ENCODE data around the gene NEDD4. TPM values are rescaled to one million over a fixed set of nuclear protein-coding genes. Genes with fewer than 3 reads are reported as not detected.

NEDD4 gene
- total and polyA plus RNA-seq, 4 donors: 3.5 to 22.0 (median 7.7) TPM

DNA sequence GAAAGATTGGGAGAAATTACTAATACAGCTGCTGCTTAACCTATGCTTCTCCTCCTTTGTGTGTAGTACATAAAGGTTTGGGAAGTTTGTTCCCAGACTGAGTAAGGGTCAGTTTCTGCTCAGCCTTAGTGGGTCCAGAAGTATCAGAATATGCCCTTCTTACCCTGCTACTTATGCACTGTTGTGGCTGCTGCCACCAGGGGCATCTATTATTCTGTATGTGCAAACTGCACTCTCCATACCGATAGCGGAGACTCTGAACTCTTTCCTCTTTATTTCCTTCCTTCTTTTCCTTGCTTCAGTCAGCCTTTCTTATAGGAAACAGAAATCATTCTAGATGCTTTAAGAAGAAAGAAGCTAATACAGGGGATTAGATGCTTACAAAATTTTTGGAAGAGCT, 4.0 kb downstream of the NEDD4 start:
- ATAC-seq (ENCODE audit: insufficient read depth, low FRiP score) (no peak), DNase-seq (no peak)
- Histone ChIP-seq H3K9ac (ENCODE audit: insufficient read depth in 1 of 2, low read length in 2 of 2) (no peak overlapping the region), H3K9me3 (ENCODE audit: control insufficient read depth in 4 of 4, insufficient read depth in 3 of 4, low read length in 3 of 4) (no peaks in the 10 kb centered on the region), H3K36me3 (ENCODE audit: control insufficient read depth in 4 of 4, insufficient read depth in 4 of 4, low read length in 4 of 4) (no peaks in the 10 kb centered on the region), H3K4me1 (ENCODE audit: control insufficient read depth in 5 of 5, insufficient read depth in 5 of 5, low read length in 5 of 5) (peaks cover 0 to 13% (median 0%) of the 10 kb centered on the region in 5 donors), H3K4me3 (no peak overlapping the region), H3K27me3 (ENCODE audit: control insufficient read depth in 3 of 3, insufficient read depth in 3 of 3, low read length in 2 of 3) (no peaks in the 10 kb centered on the region), H3K27ac (ENCODE audit: low read depth in 1 of 2, low read length in 1 of 2) (no peak overlapping the region)
- 23 to 65% methylated on average over 2 of the region's 2 CpGs for WGBS, 2 donors
- TF ChIP-seq, protein P1, sequence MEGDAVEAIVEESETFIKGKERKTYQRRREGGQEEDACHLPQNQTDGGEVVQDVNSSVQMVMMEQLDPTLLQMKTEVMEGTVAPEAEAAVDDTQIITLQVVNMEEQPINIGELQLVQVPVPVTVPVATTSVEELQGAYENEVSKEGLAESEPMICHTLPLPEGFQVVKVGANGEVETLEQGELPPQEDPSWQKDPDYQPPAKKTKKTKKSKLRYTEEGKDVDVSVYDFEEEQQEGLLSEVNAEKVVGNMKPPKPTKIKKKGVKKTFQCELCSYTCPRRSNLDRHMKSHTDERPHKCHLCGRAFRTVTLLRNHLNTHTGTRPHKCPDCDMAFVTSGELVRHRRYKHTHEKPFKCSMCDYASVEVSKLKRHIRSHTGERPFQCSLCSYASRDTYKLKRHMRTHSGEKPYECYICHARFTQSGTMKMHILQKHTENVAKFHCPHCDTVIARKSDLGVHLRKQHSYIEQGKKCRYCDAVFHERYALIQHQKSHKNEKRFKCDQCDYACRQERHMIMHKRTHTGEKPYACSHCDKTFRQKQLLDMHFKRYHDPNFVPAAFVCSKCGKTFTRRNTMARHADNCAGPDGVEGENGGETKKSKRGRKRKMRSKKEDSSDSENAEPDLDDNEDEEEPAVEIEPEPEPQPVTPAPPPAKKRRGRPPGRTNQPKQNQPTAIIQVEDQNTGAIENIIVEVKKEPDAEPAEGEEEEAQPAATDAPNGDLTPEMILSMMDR (IDR thresholded peaks at IDR 0.05; ENCODE audit: control extremely low read depth, extremely low read depth): no peak

DNA sequence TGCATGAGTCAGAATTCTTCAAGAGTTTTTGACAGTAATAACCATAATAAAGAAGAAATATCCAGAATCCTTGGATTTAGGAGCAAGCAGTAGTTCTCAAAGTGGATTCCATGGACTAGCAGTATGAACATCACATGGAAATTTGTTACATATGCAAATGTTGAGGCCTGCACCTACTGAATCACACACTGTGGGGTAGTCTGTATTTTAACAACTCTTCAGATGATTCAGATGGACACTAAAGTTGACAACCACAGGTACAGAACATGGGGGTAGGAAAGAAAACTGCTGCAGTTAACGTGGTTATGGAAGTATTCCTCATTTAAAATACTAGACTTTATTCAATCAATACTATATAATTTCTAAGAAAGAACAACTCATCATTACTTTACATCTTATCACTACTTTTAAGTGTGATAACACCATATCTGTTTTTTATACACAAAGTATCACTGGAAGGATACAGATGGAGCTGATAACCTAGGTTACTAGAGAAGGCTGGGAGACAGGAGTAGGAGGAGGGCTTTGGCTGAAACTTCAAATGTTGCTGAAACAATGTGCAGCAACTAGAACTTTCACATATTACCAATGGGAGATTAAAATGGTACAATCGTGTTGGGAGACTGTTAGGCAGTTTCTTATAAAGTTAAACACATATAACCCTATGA, 11.7 kb downstream of the NEDD4 start:
- Histone ChIP-seq H3K27me3 (ENCODE audit: control insufficient read depth in 3 of 3, insufficient read depth in 3 of 3, low read length in 2 of 3) (no peaks in the 10 kb centered on the region), H3K9me3 (ENCODE audit: control insufficient read depth in 4 of 4, insufficient read depth in 3 of 4, low read length in 3 of 4) (no peaks in the 10 kb centered on the region), H3K9ac (ENCODE audit: insufficient read depth in 1 of 2, low read length in 2 of 2) (no peak overlapping the region), H3K4me3 (no peak overlapping the region), H3K4me1 (ENCODE audit: control insufficient read depth in 5 of 5, insufficient read depth in 5 of 5, low read length in 5 of 5) (no peaks in the 10 kb centered on the region), H3K36me3 (ENCODE audit: control insufficient read depth in 4 of 4, insufficient read depth in 4 of 4, low read length in 4 of 4) (no peaks in the 10 kb centered on the region), H3K27ac (ENCODE audit: low read depth in 1 of 2, low read length in 1 of 2) (no peak overlapping the region)
- DNase-seq (no peak), ATAC-seq (ENCODE audit: insufficient read depth, low FRiP score) (no peak)
- TF ChIP-seq, protein P1 (IDR thresholded peaks at IDR 0.05; ENCODE audit: control extremely low read depth, extremely low read depth): no peak
- WGBS, 2 donors: 80 to 92% methylated on average over 2 of the region's 2 CpGs

DNA sequence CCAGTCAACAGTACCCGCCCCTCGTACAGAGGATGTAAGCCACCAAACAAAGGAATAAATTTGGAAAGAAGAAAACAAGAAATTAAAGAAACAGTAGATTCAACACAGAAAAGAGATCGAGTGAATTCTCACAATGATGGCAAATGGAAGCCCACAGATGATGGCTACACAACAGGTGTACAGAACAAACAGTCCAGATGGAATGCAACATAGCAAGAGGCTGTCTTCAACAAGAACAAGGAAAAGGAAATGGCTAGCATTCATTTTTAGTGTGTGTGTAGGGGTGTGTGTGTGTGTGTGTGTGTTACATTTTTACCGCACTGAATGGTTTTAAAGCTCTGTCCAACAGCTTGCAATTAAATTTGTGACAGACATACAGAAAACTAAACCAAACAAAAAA, 12.9 kb downstream of the NEDD4 start:
- no peaks in the 10 kb centered on the region for H3K9me3 ChIP-seq (ENCODE audit: control insufficient read depth in 4 of 4, insufficient read depth in 3 of 4, low read length in 3 of 4)
- no peaks in the 10 kb centered on the region for H3K27me3 ChIP-seq (ENCODE audit: control insufficient read depth in 3 of 3, insufficient read depth in 3 of 3, low read length in 2 of 3)
- no peak overlapping the region for H3K27ac ChIP-seq (ENCODE audit: low read depth in 1 of 2, low read length in 1 of 2)
- H3K36me3 ChIP-seq (ENCODE audit: control insufficient read depth in 4 of 4, insufficient read depth in 4 of 4, low read length in 4 of 4): no peaks in the 10 kb centered on the region
- ATAC-seq (ENCODE audit: insufficient read depth, low FRiP score) (no peak), DNase-seq (no peak)
- WGBS, 2 donors: 90% methylated on average over 4 of the region's 4 CpGs
- H3K4me1 ChIP-seq (ENCODE audit: control insufficient read depth in 5 of 5, insufficient read depth in 5 of 5, low read length in 5 of 5): no peaks in the 10 kb centered on the region
- H3K9ac ChIP-seq (ENCODE audit: insufficient read depth in 1 of 2, low read length in 2 of 2): no peak overlapping the region
- H3K4me3 ChIP-seq: no peak overlapping the region
- TF ChIP-seq, protein P1 (IDR thresholded peaks at IDR 0.05; ENCODE audit: control extremely low read depth, extremely low read depth): no peak

DNA sequence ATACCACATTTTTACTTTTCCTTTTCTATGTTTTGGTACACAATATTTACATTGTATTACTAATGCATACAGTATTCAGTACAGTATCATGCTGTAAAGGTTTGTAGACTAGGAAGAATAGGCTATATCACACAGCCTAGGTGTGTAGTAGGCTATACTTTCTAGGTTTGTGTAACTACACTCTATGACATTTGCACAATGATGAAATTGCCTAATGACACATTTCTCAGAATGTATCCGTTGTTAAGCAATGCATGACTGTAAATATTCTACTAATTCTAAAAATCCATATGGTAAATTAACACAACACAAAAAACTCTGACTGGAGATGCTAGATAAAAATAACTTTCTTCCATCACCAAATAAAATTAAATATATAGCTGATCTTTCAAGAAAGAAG, 16.2 kb downstream of the NEDD4 start:
- H3K9ac ChIP-seq (ENCODE audit: insufficient read depth in 1 of 2, low read length in 2 of 2): no peak overlapping the region
- H3K4me3 ChIP-seq: no peak overlapping the region
- no peak for DNase-seq
- no peaks in the 10 kb centered on the region for H3K4me1 ChIP-seq (ENCODE audit: control insufficient read depth in 5 of 5, insufficient read depth in 5 of 5, low read length in 5 of 5)
- H3K27me3 ChIP-seq (ENCODE audit: control insufficient read depth in 3 of 3, insufficient read depth in 3 of 3, low read length in 2 of 3): no peaks in the 10 kb centered on the region
- no peaks in the 10 kb centered on the region for H3K36me3 ChIP-seq (ENCODE audit: control insufficient read depth in 4 of 4, insufficient read depth in 4 of 4, low read length in 4 of 4)
- no peak for ATAC-seq (ENCODE audit: insufficient read depth, low FRiP score)
- 44 to 83% methylated on average over 1 of the region's 1 CpG for WGBS, 2 donors
- no peaks in the 10 kb centered on the region for H3K9me3 ChIP-seq (ENCODE audit: control insufficient read depth in 4 of 4, insufficient read depth in 3 of 4, low read length in 3 of 4)
- TF ChIP-seq, protein P1 (IDR thresholded peaks at IDR 0.05; ENCODE audit: control extremely low read depth, extremely low read depth): no peak
- no peak overlapping the region for H3K27ac ChIP-seq (ENCODE audit: low read depth in 1 of 2, low read length in 1 of 2)
